GM19193 (cell line): Measurements from ENCODE around the gene NKX1-2.

Experiments used
- POLR2A ChIP-seq: IDR thresholded peaks from 4 replicates; pipeline ENCODE4 v1.6.1; 2011; ENCODE audit not compliant: insufficient read depth, insufficient read length; ENCODE audit errors: extremely low read depth

NKX1-2 gene

DNA sequence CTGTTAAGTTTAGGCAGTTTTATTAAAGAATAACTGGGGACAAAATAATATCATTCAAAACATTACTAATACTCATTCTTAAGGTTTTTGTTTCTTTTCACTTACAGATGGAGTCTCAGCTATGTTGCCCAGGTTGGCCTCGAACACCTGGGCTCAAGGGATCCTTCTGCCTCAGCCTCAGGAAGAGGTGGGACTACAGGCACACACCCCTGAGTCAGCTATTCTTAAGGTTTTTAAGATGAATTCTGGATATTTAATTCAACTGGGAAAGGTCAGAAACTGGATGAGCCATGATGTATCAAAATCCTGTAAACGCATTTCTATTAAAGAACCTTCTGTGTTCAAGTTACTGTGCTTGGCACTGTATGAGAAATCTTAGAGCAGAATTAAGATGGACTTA lies 34.6 kb downstream of the NKX1-2 start:
- TF ChIP-seq POLR2A: no peak

DNA sequence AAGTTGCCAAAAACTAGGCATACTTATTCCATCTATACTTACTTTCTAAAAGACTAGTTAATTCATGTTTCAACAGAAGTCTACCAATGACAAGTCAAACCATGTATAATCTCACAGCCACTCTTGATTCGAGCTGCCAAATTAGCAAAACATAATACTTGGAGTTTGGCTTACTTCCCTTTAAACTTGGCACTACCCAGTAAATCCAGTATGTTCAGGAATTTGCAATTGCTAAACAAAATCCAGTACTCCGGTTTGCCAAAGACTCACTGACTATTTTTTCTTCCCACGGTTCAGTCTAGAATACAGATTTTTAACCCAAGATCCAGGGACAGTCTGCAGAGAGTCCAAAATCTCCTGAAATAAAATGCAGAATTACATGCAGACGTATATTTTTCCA lies 35.8 kb downstream of the NKX1-2 start:
- TF ChIP-seq POLR2A: no peak

DNA sequence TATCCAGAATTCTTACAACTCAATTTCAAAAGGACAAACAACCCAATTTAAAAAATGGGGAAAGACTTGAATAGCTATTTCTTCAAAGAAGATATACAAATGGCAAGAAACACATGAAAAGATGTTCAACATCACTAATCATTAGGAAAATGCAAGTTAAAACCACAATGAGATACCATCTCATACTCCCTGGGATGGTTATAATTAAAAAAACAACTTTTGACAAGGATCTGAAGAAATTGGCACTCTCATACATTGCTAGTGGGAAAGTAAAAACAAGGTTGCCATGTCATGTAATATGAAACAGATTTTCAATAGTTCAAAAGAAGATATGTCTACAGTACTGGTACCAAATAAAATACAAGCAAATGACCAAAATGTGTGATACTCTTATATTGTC lies 40.1 kb downstream of the NKX1-2 start:
- no peak for TF ChIP-seq POLR2A

- TF ChIP-seq POLR2A: no peak
Observed at GRCh38 chr10:124408357-124408756, 41.5 kb downstream of the NKX1-2 start.

- no peak for TF ChIP-seq POLR2A
Observed at GRCh38 chr10:124407456-124407855, 42.4 kb downstream of the NKX1-2 start.

- TF ChIP-seq POLR2A: no peak
Observed at GRCh38 chr10:124403548-124403947, 46.3 kb downstream of the NKX1-2 start.

DNA sequence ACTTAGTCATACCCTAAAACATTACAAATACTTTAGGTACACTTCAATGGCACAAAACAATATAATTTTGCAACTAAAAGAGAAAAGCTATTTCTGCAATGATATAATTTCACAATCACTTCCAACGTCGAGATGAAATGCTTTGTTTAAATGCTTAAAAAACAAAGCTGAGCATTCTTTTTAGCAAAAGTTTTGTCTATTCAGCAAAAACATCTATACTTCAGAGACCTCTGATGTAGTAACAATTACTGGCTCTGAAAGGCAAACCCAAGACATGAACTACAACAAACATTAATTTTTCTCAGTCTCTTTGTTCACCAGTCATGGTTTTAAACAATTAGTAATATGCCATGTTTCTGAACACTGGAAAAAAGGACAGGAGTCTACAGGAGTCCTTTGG lies 47.6 kb downstream of the NKX1-2 start:
- no peak for TF ChIP-seq POLR2A

GRCh38 chr10:124401633-124402032 lies 48.2 kb downstream of the NKX1-2 start:
- TF ChIP-seq POLR2A: no peak
